Measurements from ENCODE around the gene ZNF414. TPM values are rescaled to one million over a fixed set of nuclear protein-coding genes. Genes with fewer than 3 reads are reported as not detected.

ZNF414 gene
- total and polyA plus RNA-seq, 2 experiments from 2014 or later = 27.4 to 45.0 TPM

DNA sequence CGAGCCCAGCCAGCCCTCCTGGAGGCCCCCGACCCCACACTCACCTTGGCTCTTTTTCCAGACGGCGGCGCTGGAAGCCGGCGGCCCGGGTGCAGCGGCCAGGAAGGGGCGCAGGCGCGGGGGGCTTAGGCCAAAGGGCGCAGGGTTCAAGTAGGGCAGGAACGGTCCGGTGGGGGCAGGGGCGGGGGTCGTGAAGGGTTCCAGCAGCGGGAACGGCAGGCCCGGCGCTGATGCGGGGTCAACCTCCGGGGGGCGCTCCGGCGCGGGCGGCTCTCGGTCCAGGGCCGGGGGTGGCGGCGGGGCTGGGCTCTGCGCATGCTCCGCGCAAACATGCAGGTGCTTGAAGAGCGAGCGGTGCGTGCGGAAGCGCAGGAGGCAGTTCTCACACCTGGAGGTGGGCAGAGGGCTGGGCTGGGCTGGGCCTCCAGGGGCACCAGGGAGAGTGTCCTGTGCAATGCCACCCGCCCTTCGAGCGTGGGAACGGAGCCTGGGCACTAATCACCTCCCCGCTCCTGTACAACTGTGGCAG is 2.3 kb downstream of the ZNF414 start:
- H3K4me2 ChIP-seq = 0 out of 2 replicates have a peak overlapping the region, but pooled peaks have one; percentile 8
- H3K27ac ChIP-seq (ENCODE audit: low read depth) = peak overlapping the region; percentile 9; the same call in 1 of the 2 replicates
- Mint-ChIP-seq H3K4me3 (no peak overlapping the region), H3K36me3 (ENCODE audit: low read depth) (peaks cover 10% of the 10 kb centered on the region; the same call in 2 of the 3 replicates), H3K27me3 (ENCODE audit: insufficient read depth, low read depth, poor library complexity) (peaks cover 26% of the 10 kb centered on the region), H3K4me1 (peaks cover 8% of the 10 kb centered on the region), H3K9me3 (no peaks in the 10 kb centered on the region), H3K27ac (no peak overlapping the region)
- H2AFZ ChIP-seq = no peak overlapping the region
- H3K4me3 ChIP-seq = no peak overlapping the region
- peaks cover 23% of the 10 kb centered on the region for H3F3A ChIP-seq (replicated peaks; ENCODE audit: low read depth)
- H3K36me3 ChIP-seq (ENCODE audit: insufficient read depth) = no peaks in the 10 kb centered on the region
- no peak for DNase-seq (ENCODE audit: low spot score)
- no peaks in the 10 kb centered on the region for H3K27me3 ChIP-seq (ENCODE audit: insufficient read depth)
- H3K9me2 ChIP-seq (ENCODE audit: insufficient read depth) = no peaks in the 10 kb centered on the region
- H4K20me1 ChIP-seq (replicated peaks; ENCODE audit: insufficient read depth) = no peaks in the 10 kb centered on the region
- H3K4me1 ChIP-seq (ENCODE audit: insufficient read depth) = peaks cover 9% of the 10 kb centered on the region
- no peaks in the 10 kb centered on the region for H3K79me2 ChIP-seq (replicated peaks; ENCODE audit: insufficient read depth)
- TF ChIP-seq ZNF331 (CRISPR knock-in tag; IDR thresholded peaks at IDR 0.05; ENCODE audit: low read depth) (no peak), NANOG (IDR thresholded peaks at IDR 0.05; ENCODE audit: borderline replicate concordance) (no peak)
- TF ChIP-seq, protein P1, sequence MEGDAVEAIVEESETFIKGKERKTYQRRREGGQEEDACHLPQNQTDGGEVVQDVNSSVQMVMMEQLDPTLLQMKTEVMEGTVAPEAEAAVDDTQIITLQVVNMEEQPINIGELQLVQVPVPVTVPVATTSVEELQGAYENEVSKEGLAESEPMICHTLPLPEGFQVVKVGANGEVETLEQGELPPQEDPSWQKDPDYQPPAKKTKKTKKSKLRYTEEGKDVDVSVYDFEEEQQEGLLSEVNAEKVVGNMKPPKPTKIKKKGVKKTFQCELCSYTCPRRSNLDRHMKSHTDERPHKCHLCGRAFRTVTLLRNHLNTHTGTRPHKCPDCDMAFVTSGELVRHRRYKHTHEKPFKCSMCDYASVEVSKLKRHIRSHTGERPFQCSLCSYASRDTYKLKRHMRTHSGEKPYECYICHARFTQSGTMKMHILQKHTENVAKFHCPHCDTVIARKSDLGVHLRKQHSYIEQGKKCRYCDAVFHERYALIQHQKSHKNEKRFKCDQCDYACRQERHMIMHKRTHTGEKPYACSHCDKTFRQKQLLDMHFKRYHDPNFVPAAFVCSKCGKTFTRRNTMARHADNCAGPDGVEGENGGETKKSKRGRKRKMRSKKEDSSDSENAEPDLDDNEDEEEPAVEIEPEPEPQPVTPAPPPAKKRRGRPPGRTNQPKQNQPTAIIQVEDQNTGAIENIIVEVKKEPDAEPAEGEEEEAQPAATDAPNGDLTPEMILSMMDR (conservative IDR thresholded peaks at IDR 0.05; ENCODE audit: low read depth in 2 of 2) = peak in 1 of 2 experiments; percentile 49; a peak in 3 of 4 replicates
- peak; percentile 10 for ATAC-seq

DNA sequence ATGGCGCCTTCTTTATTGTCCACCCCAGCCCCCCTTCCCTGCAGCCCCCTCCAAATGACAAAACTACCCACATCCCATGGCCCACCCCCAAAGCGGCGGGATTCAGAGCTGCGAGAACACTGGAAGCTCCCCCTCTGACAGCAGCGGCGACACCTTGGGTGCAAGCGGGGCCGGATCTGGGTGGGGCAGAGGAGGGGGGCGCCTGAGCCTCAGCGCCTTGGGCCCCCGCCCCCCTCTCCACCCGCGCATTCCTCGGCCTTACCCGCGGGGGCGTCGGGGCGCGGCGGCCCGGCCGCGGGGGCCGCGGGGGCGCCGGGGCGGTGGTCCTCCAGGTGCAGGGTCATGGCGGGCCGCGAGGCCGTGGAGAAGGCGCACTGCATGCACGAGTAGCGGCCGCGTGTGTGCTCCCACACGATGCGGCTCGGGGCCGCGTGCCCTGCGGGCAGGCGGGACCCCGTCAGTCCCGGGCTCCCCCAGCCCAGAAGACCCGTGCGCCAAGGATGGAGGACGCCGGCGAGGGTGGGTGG is 3.3 kb downstream of the ZNF414 start:
- Histone ChIP-seq H3K4me1 (ENCODE audit: insufficient read depth) (peaks cover 9% of the 10 kb centered on the region), H3K36me3 (ENCODE audit: insufficient read depth) (no peaks in the 10 kb centered on the region), H3K4me2 (no peak overlapping the region), H3F3A (replicated peaks; ENCODE audit: low read depth) (peaks cover 24% of the 10 kb centered on the region), H2AFZ (no peak overlapping the region), H4K20me1 (replicated peaks; ENCODE audit: insufficient read depth) (no peaks in the 10 kb centered on the region), H3K27me3 (ENCODE audit: insufficient read depth) (no peaks in the 10 kb centered on the region), H3K4me3 (no peak overlapping the region), H3K9me2 (ENCODE audit: insufficient read depth) (no peaks in the 10 kb centered on the region), H3K79me2 (replicated peaks; ENCODE audit: insufficient read depth) (no peaks in the 10 kb centered on the region), H3K27ac (ENCODE audit: low read depth) (no peak overlapping the region)
- ATAC-seq = no peak
- Mint-ChIP-seq H3K9me3 (no peaks in the 10 kb centered on the region), H3K27ac (no peak overlapping the region), H3K36me3 (ENCODE audit: low read depth) (peaks cover 10% of the 10 kb centered on the region; the same call in 2 of the 3 replicates), H3K4me3 (no peak overlapping the region), H3K4me1 (peaks cover 13% of the 10 kb centered on the region), H3K27me3 (ENCODE audit: insufficient read depth, low read depth, poor library complexity) (peaks cover 27% of the 10 kb centered on the region)
- no peak for DNase-seq (ENCODE audit: low spot score)
- TF ChIP-seq ZNF331 (CRISPR knock-in tag; IDR thresholded peaks at IDR 0.05; ENCODE audit: low read depth) = no peak
- TF ChIP-seq STAT1 (IDR thresholded peaks at IDR 0.05; ENCODE audit: unreplicated experiment) = no peak
- TF ChIP-seq, protein P2, sequence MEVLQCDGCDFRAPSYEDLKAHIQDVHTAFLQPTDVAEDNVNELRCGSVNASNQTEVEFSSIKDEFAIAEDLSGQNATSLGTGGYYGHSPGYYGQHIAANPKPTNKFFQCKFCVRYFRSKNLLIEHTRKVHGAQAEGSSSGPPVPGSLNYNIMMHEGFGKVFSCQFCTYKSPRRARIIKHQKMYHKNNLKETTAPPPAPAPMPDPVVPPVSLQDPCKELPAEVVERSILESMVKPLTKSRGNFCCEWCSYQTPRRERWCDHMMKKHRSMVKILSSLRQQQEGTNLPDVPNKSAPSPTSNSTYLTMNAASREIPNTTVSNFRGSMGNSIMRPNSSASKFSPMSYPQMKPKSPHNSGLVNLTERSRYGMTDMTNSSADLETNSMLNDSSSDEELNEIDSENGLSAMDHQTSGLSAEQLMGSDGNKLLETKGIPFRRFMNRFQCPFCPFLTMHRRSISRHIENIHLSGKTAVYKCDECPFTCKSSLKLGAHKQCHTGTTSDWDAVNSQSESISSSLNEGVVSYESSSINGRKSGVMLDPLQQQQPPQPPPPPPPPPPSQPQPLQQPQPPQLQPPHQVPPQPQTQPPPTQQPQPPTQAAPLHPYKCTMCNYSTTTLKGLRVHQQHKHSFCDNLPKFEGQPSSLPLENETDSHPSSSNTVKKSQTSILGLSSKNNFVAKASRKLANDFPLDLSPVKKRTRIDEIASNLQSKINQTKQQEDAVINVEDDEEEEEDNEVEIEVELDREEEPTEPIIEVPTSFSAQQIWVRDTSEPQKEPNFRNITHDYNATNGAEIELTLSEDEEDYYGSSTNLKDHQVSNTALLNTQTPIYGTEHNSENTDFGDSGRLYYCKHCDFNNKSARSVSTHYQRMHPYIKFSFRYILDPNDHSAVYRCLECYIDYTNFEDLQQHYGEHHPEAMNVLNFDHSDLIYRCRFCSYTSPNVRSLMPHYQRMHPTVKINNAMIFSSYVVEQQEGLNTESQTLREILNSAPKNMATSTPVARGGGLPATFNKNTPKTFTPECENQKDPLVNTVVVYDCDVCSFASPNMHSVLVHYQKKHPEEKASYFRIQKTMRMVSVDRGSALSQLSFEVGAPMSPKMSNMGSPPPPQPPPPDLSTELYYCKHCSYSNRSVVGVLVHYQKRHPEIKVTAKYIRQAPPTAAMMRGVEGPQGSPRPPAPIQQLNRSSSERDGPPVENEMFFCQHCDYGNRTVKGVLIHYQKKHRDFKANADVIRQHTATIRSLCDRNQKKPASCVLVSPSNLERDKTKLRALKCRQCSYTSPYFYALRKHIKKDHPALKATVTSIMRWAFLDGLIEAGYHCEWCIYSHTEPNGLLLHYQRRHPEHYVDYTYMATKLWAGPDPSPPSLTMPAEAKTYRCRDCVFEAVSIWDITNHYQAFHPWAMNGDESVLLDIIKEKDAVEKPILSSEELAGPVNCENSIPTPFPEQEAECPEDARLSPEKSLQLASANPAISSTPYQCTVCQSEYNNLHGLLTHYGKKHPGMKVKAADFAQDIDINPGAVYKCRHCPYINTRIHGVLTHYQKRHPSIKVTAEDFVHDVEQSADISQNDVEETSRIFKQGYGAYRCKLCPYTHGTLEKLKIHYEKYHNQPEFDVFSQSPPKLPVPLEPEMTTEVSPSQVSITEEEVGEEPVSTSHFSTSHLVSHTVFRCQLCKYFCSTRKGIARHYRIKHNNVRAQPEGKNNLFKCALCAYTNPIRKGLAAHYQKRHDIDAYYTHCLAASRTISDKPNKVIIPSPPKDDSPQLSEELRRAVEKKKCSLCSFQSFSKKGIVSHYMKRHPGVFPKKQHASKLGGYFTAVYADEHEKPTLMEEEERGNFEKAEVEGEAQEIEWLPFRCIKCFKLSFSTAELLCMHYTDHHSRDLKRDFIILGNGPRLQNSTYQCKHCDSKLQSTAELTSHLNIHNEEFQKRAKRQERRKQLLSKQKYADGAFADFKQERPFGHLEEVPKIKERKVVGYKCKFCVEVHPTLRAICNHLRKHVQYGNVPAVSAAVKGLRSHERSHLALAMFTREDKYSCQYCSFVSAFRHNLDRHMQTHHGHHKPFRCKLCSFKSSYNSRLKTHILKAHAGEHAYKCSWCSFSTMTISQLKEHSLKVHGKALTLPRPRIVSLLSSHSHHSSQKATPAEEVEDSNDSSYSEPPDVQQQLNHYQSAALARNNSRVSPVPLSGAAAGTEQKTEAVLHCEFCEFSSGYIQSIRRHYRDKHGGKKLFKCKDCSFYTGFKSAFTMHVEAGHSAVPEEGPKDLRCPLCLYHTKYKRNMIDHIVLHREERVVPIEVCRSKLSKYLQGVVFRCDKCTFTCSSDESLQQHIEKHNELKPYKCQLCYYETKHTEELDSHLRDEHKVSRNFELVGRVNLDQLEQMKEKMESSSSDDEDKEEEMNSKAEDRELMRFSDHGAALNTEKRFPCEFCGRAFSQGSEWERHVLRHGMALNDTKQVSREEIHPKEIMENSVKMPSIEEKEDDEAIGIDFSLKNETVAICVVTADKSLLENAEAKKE (CRISPR knock-in tag; IDR thresholded peaks at IDR 0.05) = no peak
- TF ChIP-seq, protein P1 (conservative IDR thresholded peaks at IDR 0.05; ENCODE audit: low read depth in 2 of 2) = no peak
- no peak for TF ChIP-seq JUNB (IDR thresholded peaks at IDR 0.05; ENCODE audit: unreplicated experiment)
- TF ChIP-seq EZH2phosphoT487 (IDR thresholded peaks at IDR 0.05; ENCODE audit: unreplicated experiment) = no peak
